ENCODE data around the gene ACTMAP. TPM values are rescaled to one million over a fixed set of nuclear protein-coding genes. Genes with fewer than 3 reads are reported as not detected.
A peak's percentile ranks its signal among the peaks of the same experiment; 100 is the strongest.

Gene ACTMAP
- total RNA-seq, 1 experiment from 2014 or later, result 27.7 TPM

DNA sequence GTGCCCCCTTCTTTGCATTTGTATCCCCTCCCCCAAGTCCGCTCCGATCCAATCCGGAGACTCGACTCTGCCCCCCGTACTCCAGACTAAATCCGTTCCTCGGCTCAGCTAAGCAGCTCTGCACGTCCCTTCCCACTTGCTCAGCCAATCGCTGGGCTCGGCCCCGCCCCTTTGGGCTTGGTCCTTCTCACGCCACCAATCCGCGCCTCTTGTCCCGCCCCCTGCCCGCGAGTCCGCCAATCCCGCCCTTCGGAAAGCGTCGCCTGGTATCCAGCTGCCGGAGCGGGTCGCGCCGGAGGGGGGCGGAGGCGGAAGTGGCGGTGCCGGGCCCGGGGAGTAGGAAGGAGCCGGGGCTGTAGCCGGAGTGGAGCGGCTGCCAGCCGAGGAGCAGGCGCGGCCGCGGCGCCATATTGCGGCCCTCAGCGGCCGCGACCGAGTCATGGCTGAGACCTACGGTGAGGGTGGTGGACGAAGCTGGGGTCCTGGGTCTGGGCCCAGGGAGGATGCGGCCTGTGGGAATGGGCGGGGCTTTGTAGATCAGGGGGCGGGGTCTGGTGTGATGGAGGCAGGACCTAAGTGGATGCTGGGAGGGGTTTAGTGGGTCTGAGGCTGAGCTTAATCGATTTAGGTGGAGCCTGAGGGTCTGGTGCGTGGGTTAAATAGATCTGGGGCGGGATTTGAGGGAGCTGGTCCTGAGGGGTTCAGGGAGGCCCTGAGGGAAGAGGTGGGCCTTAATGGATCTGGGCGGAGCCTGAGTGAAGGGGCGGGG, 27.8 kb upstream of the ACTMAP start, which contains the start of gene RAB4B:
RAB4B (plus strand) TSS at position 311 of the 769 bp plus-strand sequence; CDS start at position 440, 129 bp downstream.
- Mint-ChIP-seq H3K9me3 (no peaks in the 10 kb centered on the region; a peak in 1 of 5 replicates), H3K27me3 (ENCODE audit: low read depth) (no peaks in the 10 kb centered on the region), H3K4me1 (peaks cover 23 to 33% of the 10 kb centered on the region in 2 experiments), H3K27ac (peak within 1 kb of the TSS; percentile 100), H3K4me3 (peak within 1 kb of the TSS; percentile 85 to 86), H3K36me3 (ENCODE audit: insufficient read depth in 1 of 3, low read depth in 3 of 3) (peaks cover 2 to 6% (median 6%) of the 10 kb centered on the region in 3 experiments; a peak in 5 of 7 replicates)
- H3K4me2 ChIP-seq (ENCODE audit: insufficient read depth, insufficient read length, low read length), result peak within 1 kb of the TSS; percentile 80
- no peak within 1 kb of the TSS for H4K8ac ChIP-seq (replicated peaks; ENCODE audit: insufficient read length, low read depth, low read length)
- H2BK5ac ChIP-seq (ENCODE audit: insufficient read length, low read length), result peak within 1 kb of the TSS; percentile 55
- peaks cover 4% of the 10 kb centered on the region for H3K23me2 ChIP-seq (ENCODE audit: insufficient read length, low read depth, low read length, poor library complexity, severe bottlenecking)
- no peak within 1 kb of the TSS for H3K23ac ChIP-seq (ENCODE audit: insufficient read length, low read depth, low read length)
- peak within 1 kb of the TSS; percentile 41 for H3T11ph ChIP-seq (ENCODE audit: low read length)
- peak within 1 kb of the TSS; percentile 5 for H2BK12ac ChIP-seq (ENCODE audit: insufficient read length, low read depth, low read length)
- no peak within 1 kb of the TSS for H2AK5ac ChIP-seq (ENCODE audit: insufficient read length, low read length)
- no peak within 1 kb of the TSS; the same call in 1 of the 2 replicates for H3K4ac ChIP-seq (ENCODE audit: low read depth, low read length)
- peak within 1 kb of the TSS; percentile 25 for H3K56ac ChIP-seq (ENCODE audit: insufficient read length, low read depth, low read length)
- DNase-seq, result peak; percentile 100
- H3K9me3 ChIP-seq (ENCODE audit: control insufficient read depth, low read depth, low read length), result no peaks in the 10 kb centered on the region
- H2AFZ ChIP-seq (ENCODE audit: low read length), result no peak within 1 kb of the TSS
- H4K91ac ChIP-seq (ENCODE audit: insufficient read length, low read depth, low read length), result no peak within 1 kb of the TSS
- H3K27me3 ChIP-seq (ENCODE audit: insufficient read depth, low read length), result no peaks in the 10 kb centered on the region
- peak within 1 kb of the TSS; percentile 87 for H2BK120ac ChIP-seq (ENCODE audit: low read depth, low read length, poor library complexity, severe bottlenecking)
- no peaks in the 10 kb centered on the region for H4K20me1 ChIP-seq (ENCODE audit: control insufficient read depth, insufficient read depth, insufficient read length)
- peak within 1 kb of the TSS; percentile 70 for H3K9ac ChIP-seq (ENCODE audit: extremely low read depth, insufficient read length, low read length)
- no peaks in the 10 kb centered on the region for H3K79me1 ChIP-seq (ENCODE audit: insufficient read depth, low read depth, low read length, poor library complexity, severe bottlenecking)
- peak within 1 kb of the TSS; percentile 99 for H3K27ac ChIP-seq (ENCODE audit: insufficient read length, low read depth, low read length)
- H3K79me2 ChIP-seq (ENCODE audit: insufficient read depth, low read length), result no peaks in the 10 kb centered on the region
- H2BK15ac ChIP-seq (ENCODE audit: low read depth, low read length), result no peak within 1 kb of the TSS
- H2BK20ac ChIP-seq (ENCODE audit: low read depth, low read length, poor library complexity, severe bottlenecking), result no peak within 1 kb of the TSS
- H3K4me1 ChIP-seq (ENCODE audit: insufficient read depth, low read length), result 0 out of 2 replicates have a peak, but pooled peaks cover 2% of the 10 kb centered on the region
- peak within 1 kb of the TSS; percentile 86; the same call in 1 of the 2 replicates for H3K14ac ChIP-seq (ENCODE audit: insufficient read depth, low read length)
- WGBS (ENCODE audit: extremely low coverage, insufficient read length, low lambda C conversion rate), result no CpG with 5 or more reads among the region's 56 CpGs
- peak within 1 kb of the TSS; percentile 94 for H3K18ac ChIP-seq (ENCODE audit: insufficient read length, low read depth, low read length)
- TF ChIP-seq, protein P1, sequence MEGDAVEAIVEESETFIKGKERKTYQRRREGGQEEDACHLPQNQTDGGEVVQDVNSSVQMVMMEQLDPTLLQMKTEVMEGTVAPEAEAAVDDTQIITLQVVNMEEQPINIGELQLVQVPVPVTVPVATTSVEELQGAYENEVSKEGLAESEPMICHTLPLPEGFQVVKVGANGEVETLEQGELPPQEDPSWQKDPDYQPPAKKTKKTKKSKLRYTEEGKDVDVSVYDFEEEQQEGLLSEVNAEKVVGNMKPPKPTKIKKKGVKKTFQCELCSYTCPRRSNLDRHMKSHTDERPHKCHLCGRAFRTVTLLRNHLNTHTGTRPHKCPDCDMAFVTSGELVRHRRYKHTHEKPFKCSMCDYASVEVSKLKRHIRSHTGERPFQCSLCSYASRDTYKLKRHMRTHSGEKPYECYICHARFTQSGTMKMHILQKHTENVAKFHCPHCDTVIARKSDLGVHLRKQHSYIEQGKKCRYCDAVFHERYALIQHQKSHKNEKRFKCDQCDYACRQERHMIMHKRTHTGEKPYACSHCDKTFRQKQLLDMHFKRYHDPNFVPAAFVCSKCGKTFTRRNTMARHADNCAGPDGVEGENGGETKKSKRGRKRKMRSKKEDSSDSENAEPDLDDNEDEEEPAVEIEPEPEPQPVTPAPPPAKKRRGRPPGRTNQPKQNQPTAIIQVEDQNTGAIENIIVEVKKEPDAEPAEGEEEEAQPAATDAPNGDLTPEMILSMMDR (conservative IDR thresholded peaks at IDR 0.05), result no peak
- H4K5ac ChIP-seq (ENCODE audit: insufficient read length, low read depth, low read length), result no peak within 1 kb of the TSS

All from H9 (cell line).